GM19463 (cell line): Measurements from ENCODE around the gene KLHL7.
"Not testable (repeated sequence)": the region's sequence is repeated elsewhere in the genome, so short reads cannot be mapped to it uniquely, and the experiment has no call there.

ENCODE experiments used
- ATAC-seq: cut with Tn5 transposase; IDR thresholded peaks from one replicate; pipeline ENCODE4 v1.9.1; 2021; ENCODE audit warnings: mild to moderate bottlenecking, moderate library complexity; ENCODE audit not compliant: unreplicated experiment

The KLHL7 gene

GRCh38 chr7:23106823-23107663 lies 1.5 kb downstream of the KLHL7 start:
- ATAC-seq, result no peak

GRCh38 chr7:23107781-23108180 lies 2.2 kb downstream of the KLHL7 start:
- ATAC-seq, result no peak

- ATAC-seq, result no peak
Measured at GRCh38 chr7:23108995-23109394, 3.4 kb downstream of the KLHL7 start.

- ATAC-seq, result no peak
Measured at GRCh38 chr7:23109470-23109869, 3.9 kb downstream of the KLHL7 start.

- ATAC-seq, result no peak
Measured at GRCh38 chr7:23114896-23115295, 9.3 kb downstream of the KLHL7 start.

GRCh38 chr7:23115991-23116390 lies 10.4 kb downstream of the KLHL7 start:
- ATAC-seq, result no peak

GRCh38 chr7:23117841-23118240 lies 12.3 kb downstream of the KLHL7 start:
- no peak for ATAC-seq

GRCh38 chr7:23120106-23120505 lies 14.5 kb downstream of the KLHL7 start:
- ATAC-seq, result no peak

- ATAC-seq, result no peak
Measured at GRCh38 chr7:23121165-23121564, 15.6 kb downstream of the KLHL7 start.

- no peak for ATAC-seq
Measured at GRCh38 chr7:23123007-23123406, 17.4 kb downstream of the KLHL7 start.

- no peak for ATAC-seq
Measured at GRCh38 chr7:23123465-23123864, 17.9 kb downstream of the KLHL7 start.

- ATAC-seq, result no peak
Measured at GRCh38 chr7:23129036-23129435, 23.5 kb downstream of the KLHL7 start.

GRCh38 chr7:23131799-23132198 lies 26.2 kb downstream of the KLHL7 start:
- ATAC-seq, result not testable (repeated sequence)

GRCh38 chr7:23133797-23134196 lies 28.2 kb downstream of the KLHL7 start:
- no peak for ATAC-seq

- ATAC-seq, result no peak
Measured at GRCh38 chr7:23135755-23136154, 30.2 kb downstream of the KLHL7 start.

GRCh38 chr7:23136216-23136615 lies 30.6 kb downstream of the KLHL7 start:
- ATAC-seq, result no peak

- ATAC-seq, result no peak
Measured at GRCh38 chr7:23157679-23158078, 52.1 kb downstream of the KLHL7 start.

GRCh38 chr7:23158546-23158945 lies 53.0 kb downstream of the KLHL7 start:
- no peak for ATAC-seq

GRCh38 chr7:23161482-23161881 lies 55.9 kb downstream of the KLHL7 start:
- ATAC-seq, result no peak

- ATAC-seq, result no peak
Measured at GRCh38 chr7:23164846-23165245, 59.3 kb downstream of the KLHL7 start.

- no peak for ATAC-seq
Measured at GRCh38 chr7:23165316-23165715, 59.7 kb downstream of the KLHL7 start.

GRCh38 chr7:23167691-23168090 lies 62.1 kb downstream of the KLHL7 start:
- ATAC-seq, result no peak
